Activated naive CD8-positive, alpha-beta T cell (primary cell): Measurements from ENCODE around the gene IQCN.

Source experiments
- H3K27ac Mint-ChIP-seq: one replicate; pipeline ENCODE4 v1.8.0; 2021; ENCODE audit warnings: mixed read lengths
- H3K27me3 Mint-ChIP-seq: one replicate; pipeline ENCODE4 v1.8.0; 2021; ENCODE audit warnings: mixed read lengths
- H3K36me3 Mint-ChIP-seq: one replicate; pipeline ENCODE4 v1.8.0; 2021; ENCODE audit warnings: mixed read lengths
- H3K4me1 Mint-ChIP-seq: one replicate; pipeline ENCODE4 v1.8.0; 2021; ENCODE audit warnings: low read depth, mixed read lengths
- H3K4me3 Mint-ChIP-seq: one replicate; pipeline ENCODE4 v1.8.0; 2021; ENCODE audit warnings: mild to moderate bottlenecking, mixed read lengths
- H3K9me3 Mint-ChIP-seq: one replicate; pipeline ENCODE4 v1.8.0; 2021; ENCODE audit warnings: low read depth, mixed read lengths

Gene IQCN

GRCh38 chr19:18269070-18269723 lies 5.1 kb downstream of the IQCN start:
- Mint-ChIP-seq H3K4me1 (peaks cover 4% of the 10 kb centered on the region), H3K36me3 (no peaks in the 10 kb centered on the region), H3K9me3 (no peaks in the 10 kb centered on the region), H3K4me3 (no peak overlapping the region), H3K27me3 (no peaks in the 10 kb centered on the region), H3K27ac (peak overlapping the region; percentile 34)

GRCh38 chr19:18266771-18267686 lies 7.2 kb downstream of the IQCN start:
- no peak overlapping the region for H3K4me3 Mint-ChIP-seq
- no peaks in the 10 kb centered on the region for H3K36me3 Mint-ChIP-seq
- no peak overlapping the region for H3K27ac Mint-ChIP-seq
- no peaks in the 10 kb centered on the region for H3K27me3 Mint-ChIP-seq
- no peaks in the 10 kb centered on the region for H3K9me3 Mint-ChIP-seq
- peaks cover 4% of the 10 kb centered on the region for H3K4me1 Mint-ChIP-seq

- no peak overlapping the region for H3K4me3 Mint-ChIP-seq
- no peaks in the 10 kb centered on the region for H3K9me3 Mint-ChIP-seq
- H3K4me1 Mint-ChIP-seq: peaks cover 1% of the 10 kb centered on the region
- H3K36me3 Mint-ChIP-seq: no peaks in the 10 kb centered on the region
- no peaks in the 10 kb centered on the region for H3K27me3 Mint-ChIP-seq
- H3K27ac Mint-ChIP-seq: no peak overlapping the region
Observed at GRCh38 chr19:18265582-18265981, 8.7 kb downstream of the IQCN start.

GRCh38 chr19:18264971-18265540 lies 9.2 kb downstream of the IQCN start:
- no peaks in the 10 kb centered on the region for H3K27me3 Mint-ChIP-seq
- peaks cover 1% of the 10 kb centered on the region for H3K4me1 Mint-ChIP-seq
- no peaks in the 10 kb centered on the region for H3K36me3 Mint-ChIP-seq
- H3K9me3 Mint-ChIP-seq: no peaks in the 10 kb centered on the region
- H3K4me3 Mint-ChIP-seq: no peak overlapping the region
- no peak overlapping the region for H3K27ac Mint-ChIP-seq

DNA sequence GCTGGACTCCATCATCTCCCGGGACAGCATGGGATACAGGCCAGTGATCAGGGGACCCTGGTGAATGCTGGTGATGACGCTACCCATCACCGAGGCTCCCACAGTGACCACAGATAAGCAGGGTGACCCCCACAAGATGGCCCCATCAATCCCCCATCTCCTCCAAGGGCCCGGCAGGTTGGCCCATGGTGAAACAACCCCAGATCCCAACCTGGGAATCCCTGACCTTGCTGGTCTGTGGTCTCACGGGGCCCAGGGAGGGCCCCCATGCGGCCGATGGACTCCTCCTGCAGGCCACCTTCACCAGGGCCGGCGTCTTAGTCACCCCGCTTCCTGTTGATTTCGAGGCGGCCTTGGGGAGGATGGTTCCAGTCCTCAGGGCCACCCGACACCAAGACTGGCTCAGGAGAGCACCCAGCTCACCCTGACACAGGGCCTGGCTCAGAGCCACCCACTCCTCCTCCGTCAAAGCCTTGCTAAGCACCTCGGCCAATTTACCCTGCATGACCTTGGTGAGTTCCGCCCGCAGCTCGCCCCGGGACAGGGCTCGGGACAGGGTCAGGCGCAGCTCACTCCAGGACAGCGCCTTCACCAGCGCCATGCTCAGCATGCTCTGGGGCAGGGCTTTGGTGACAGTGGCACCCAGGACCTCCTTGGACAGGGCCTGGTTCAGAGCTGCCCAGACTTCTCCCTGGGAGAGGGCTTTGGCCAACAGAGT lies 10.0 kb downstream of the IQCN start:
- H3K27me3 Mint-ChIP-seq: no peaks in the 10 kb centered on the region
- H3K36me3 Mint-ChIP-seq: no peaks in the 10 kb centered on the region
- no peak overlapping the region for H3K27ac Mint-ChIP-seq

GRCh38 chr19:18263324-18264136 lies 10.7 kb downstream of the IQCN start:
- Mint-ChIP-seq H3K4me1 (no peaks in the 10 kb centered on the region), H3K9me3 (no peaks in the 10 kb centered on the region), H3K4me3 (no peak overlapping the region), H3K27ac (no peak overlapping the region), H3K27me3 (no peaks in the 10 kb centered on the region), H3K36me3 (no peaks in the 10 kb centered on the region)

More for the DNA sequence above, 10.0 kb downstream of the IQCN start:
- Mint-ChIP-seq H3K4me3 (no peak overlapping the region), H3K9me3 (no peaks in the 10 kb centered on the region), H3K4me1 (peaks cover 1% of the 10 kb centered on the region)

- Mint-ChIP-seq H3K36me3 (no peaks in the 10 kb centered on the region), H3K27me3 (no peaks in the 10 kb centered on the region), H3K4me1 (no peaks in the 10 kb centered on the region), H3K4me3 (no peak overlapping the region), H3K27ac (no peak overlapping the region), H3K9me3 (no peaks in the 10 kb centered on the region)
Observed at GRCh38 chr19:18262917-18263316, 11.3 kb downstream of the IQCN start.

GRCh38 chr19:18262144-18262543 lies 12.1 kb downstream of the IQCN start:
- Mint-ChIP-seq H3K36me3 (no peaks in the 10 kb centered on the region), H3K27ac (no peak overlapping the region), H3K4me1 (no peaks in the 10 kb centered on the region)

DNA sequence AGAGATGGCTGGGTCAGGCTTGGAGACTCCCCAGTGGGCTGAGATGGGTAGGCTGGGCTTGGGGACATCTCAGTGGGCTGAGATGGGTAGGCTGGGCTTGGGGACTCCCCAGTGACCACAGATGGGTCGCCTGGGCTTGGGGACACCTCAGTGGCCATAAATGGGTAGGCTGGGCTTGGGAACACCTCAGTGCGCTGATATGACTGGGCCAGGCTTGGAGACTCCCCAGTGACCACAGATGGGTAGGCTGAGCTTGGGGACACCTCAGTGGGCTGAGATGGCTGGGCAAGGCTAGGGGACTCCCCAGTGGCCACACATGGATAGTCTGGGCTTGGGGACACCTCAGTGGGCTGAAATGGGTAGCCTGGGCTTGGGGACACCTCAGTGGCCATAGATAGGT lies 12.8 kb downstream of the IQCN start:
- H3K36me3 Mint-ChIP-seq: no peaks in the 10 kb centered on the region
- H3K27me3 Mint-ChIP-seq: no peaks in the 10 kb centered on the region
- H3K4me1 Mint-ChIP-seq: no peaks in the 10 kb centered on the region
- no peak overlapping the region for H3K4me3 Mint-ChIP-seq
- H3K9me3 Mint-ChIP-seq: no peaks in the 10 kb centered on the region
- H3K27ac Mint-ChIP-seq: no peak overlapping the region

More at GRCh38 chr19:18262144-18262543, 12.1 kb downstream of the IQCN start:
- no peaks in the 10 kb centered on the region for H3K9me3 Mint-ChIP-seq
- no peak overlapping the region for H3K4me3 Mint-ChIP-seq
- H3K27me3 Mint-ChIP-seq: no peaks in the 10 kb centered on the region

- H3K9me3 Mint-ChIP-seq: no peaks in the 10 kb centered on the region
- no peak overlapping the region for H3K4me3 Mint-ChIP-seq
- H3K27me3 Mint-ChIP-seq: no peaks in the 10 kb centered on the region
- no peak overlapping the region for H3K27ac Mint-ChIP-seq
- no peaks in the 10 kb centered on the region for H3K36me3 Mint-ChIP-seq
- peaks cover 2% of the 10 kb centered on the region for H3K4me1 Mint-ChIP-seq
Observed at GRCh38 chr19:18259893-18260292, 14.4 kb downstream of the IQCN start.

DNA sequence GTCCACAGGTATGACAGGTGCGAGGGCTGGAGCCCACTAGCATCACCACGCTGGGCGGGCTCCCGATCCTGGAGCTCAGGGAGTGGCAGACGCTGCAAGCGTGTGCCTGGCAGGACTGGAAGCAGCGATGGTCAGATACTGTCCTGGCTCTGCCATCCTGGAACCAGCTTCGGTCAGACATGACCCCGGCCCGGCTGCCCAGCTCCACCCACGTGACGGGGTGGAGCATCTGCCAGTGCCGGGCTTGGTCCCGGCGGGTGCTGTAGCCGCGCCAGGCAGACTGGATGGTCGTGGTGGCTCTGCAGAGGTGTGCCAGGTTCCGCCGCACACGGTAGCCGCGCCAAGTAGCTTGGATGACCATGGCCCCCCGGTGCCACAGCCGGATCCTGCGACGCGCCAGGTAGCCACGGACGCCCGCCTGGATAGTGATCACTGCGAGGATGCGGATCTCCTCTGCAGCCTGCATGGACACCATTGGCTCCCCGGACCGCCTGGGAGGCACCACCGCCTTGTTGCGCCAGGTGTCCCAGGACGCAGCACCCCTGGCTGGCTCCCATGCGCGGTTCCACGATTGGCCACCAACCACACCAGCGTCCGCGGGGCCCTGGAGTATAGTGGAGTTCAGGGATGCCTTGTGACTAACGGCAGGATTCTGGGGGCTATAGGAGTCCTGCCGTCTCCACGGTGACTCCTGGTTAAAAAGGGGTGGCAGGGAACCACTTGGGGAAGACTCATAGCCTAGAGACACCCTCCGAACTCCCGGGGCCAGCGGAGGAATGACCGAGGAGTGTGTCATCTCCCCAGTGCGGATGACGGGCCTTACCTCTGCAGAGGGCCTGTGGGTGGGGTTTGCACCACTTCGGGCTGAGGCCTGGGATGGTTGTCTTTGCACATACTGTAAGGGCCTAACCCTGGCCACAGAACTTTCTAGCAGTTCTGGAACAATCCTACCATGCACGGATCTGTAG lies 16.5 kb downstream of the IQCN start:
- peaks cover 2% of the 10 kb centered on the region for H3K4me1 Mint-ChIP-seq
- peaks cover 6% of the 10 kb centered on the region for H3K27me3 Mint-ChIP-seq
- H3K9me3 Mint-ChIP-seq: no peaks in the 10 kb centered on the region
- no peak overlapping the region for H3K27ac Mint-ChIP-seq
- no peaks in the 10 kb centered on the region for H3K36me3 Mint-ChIP-seq
- H3K4me3 Mint-ChIP-seq: no peak overlapping the region

GRCh38 chr19:18254546-18255503 lies 19.4 kb downstream of the IQCN start:
- Mint-ChIP-seq H3K4me1 (peaks cover 5% of the 10 kb centered on the region), H3K4me3 (no peak overlapping the region), H3K9me3 (no peaks in the 10 kb centered on the region), H3K27me3 (peaks cover 10% of the 10 kb centered on the region), H3K36me3 (no peaks in the 10 kb centered on the region), H3K27ac (no peak overlapping the region)
